ENCODE measurements around the gene GFER.
"Not testable (repeated sequence)": the region's sequence is repeated elsewhere in the genome, so short reads cannot be mapped to it uniquely, and the experiment has no call there.

Gene GFER

DNA sequence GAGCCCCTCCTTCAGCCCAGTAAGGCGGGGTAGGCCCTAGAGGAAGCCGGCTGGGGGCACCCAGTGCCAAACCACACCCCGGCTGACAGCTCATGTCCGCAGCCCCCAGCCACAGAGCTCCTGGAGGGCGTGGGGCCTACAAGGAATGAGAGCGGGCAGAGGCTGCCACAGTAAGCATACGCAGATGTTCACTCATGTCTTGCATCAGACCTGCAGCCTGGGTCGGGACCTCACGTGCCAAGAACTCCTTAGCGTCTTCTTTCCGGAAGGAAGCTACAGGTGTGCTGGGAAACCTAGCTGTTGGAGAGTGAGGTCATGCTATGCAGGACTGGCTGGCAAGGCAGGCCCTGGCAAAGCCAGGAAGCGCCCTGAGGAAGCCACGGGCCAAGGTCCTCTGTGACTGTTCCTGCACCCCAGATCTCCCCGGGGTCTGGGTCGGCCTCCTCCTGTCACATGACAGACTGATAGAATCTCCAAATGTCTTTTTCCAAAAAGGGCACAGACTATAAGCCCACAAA lies 24.1 kb downstream of the GFER start:
- DNase-seq: no peak

DNA sequence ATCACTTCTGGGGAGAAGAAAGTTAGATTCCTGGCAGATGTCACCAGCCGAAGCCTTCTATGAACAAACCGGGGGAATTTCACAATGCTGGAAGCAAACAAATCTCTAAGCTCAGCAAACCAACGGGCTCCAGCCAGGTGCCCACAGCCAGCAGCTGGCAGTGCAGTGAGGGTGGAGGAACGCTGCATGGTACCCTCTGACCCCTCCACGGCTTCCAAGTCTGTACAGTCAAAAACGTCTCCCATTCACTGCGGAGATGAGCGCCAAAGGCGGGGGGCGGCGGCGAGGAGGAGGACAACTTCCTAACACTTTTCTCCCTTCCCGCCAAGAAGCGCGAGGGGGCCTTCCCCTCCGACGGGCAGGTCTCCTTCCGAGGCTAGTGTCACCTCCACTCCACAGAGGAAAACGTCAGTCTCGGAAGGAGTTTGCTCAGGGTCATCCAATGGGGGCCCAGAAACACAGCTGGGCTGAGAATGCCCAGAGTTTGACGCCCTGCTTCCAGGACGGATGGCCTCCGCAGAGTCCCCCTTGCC lies 24.7 kb downstream of the GFER start:
- peak; percentile 34 for DNase-seq

- DNase-seq: no peak
Measured at GRCh38 chr16:2009164-2009711, 25.2 kb downstream of the GFER start.

DNA sequence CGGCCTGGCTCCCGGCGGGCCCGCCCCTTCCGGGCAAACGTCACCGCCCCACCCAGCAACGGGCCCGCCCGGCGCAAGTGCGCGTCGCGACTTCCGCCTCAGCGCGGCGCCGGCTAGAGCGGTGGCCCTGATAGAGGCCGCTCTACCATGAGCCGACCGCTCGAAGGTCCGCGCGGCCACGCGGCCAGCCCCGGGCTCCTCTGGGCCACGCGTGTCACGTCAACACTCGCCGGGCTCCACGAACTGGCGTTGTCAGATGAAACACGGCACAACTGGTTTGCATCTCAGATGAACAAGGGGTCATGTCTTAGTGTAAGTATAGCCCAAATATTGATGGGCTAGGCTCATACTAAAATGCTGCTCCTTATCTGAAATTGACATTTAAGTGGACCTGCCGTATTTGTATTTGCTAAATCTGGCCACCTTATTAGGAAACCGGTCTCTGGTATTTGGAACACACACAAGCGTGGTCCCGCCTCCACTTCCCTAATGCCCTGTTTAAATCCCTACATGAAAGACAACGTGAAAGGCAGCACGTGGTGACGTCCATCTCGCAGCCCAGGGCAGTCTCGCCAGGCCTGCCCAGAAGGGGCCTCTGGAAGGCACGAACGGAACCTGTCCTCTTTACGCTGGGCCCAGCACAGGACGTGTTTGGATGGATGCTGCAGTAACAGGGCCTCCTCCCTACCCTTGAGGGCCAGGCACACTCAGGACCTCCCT lies 26.0 kb downstream of the GFER start, which contains the start of gene ZNF598:
Gene ZNF598, minus strand, starts transcription at position 31 of the 720 bp plus-strand sequence.
- peak; percentile 80 for DNase-seq

DNA sequence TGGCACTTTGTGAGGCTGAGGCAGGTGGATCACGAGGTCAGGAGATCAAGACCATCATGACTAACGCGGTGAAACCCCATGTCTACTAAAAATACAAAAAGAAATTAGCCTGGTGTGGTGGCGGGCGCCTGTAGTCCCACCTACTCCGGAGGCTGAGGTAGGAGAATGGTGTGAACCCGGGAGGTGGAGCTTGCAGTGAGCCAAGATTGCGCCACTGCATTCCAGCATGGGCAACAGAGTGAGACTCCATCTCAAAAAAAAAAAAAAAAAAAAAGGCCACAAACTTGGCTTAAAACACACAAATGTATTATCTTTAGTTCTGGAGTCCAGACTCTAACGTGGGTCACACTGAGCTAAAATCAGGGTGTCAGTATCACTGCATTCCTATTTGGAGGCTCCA lies 27.7 kb downstream of the GFER start:
- DNase-seq: not testable (repeated sequence)

DNA sequence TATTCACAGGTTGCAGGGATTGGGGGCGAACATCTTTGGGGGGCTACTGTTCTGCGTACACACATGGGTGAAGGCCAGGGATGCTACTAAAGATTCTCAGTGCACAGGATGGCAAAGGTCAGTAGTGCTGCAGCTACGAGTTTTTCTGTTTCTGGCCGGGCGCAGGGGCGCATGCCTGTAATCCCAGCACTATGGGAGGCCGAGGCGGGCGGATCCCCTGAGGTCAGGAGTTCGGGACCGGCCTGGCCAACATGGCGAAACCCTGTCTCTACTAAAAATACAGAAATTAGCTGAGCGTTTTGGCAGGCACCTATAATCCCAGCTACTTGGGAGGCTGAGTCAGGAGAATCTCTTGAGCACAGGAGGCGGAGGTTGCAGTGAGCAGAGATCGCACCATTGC lies 29.5 kb downstream of the GFER start:
- DNase-seq: no peak

DNA sequence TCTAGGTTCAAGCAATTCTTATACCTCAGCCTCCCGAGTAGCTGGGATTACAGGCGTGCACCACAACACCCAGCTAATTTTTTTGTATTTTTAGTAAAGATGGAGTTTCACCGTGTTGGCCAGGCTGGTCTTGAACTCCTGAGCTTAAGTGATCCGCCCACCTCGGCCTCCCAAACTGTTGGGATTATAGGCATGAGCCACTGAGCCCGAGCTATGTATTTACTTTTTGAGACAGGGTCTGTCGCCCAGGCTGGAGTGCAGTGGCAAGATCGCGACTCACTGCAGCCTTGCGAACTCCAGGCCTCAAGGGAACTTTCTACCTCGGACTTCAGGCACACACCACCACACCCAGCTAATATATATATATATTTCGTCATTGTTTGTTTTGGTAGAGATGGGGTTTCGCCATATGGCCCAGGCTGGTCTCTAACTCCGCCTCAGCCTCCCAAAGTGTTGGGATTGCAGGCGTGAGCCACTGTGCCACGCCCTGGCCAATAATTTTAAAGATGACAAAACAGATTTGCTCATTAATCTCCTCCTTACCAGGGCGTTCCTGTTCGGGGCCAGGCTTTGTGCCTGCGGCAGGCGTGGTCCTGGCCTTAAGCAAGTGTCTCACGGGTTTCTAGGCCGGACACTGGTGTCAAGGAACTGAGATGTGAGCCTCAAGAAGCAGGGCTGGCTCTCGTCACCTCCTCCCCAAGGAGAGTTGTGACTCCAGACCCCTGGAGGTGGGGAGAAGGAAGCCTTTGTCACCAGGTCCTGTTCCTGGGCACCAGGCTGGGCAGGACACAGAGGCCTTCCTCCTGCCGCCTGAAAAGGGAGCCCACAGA lies 31.3 kb downstream of the GFER start:
- DNase-seq: no peak

DNA sequence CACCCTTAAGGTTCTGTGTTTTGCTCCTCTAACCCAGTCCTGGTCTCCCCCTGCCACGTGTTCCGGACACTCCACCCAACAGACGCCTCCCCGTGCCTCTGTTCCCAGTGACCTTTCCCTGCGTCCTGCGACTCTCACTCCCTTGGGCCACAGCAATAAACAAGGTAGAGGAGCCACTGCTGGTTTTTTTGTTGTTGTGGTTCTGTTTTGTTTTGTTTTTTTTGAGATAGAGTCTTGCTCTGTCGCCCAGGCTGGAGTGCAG lies 31.9 kb downstream of the GFER start:
- no peak for DNase-seq

- no peak for DNase-seq
Measured at GRCh38 chr16:2016407-2016922, 32.5 kb downstream of the GFER start.

DNA sequence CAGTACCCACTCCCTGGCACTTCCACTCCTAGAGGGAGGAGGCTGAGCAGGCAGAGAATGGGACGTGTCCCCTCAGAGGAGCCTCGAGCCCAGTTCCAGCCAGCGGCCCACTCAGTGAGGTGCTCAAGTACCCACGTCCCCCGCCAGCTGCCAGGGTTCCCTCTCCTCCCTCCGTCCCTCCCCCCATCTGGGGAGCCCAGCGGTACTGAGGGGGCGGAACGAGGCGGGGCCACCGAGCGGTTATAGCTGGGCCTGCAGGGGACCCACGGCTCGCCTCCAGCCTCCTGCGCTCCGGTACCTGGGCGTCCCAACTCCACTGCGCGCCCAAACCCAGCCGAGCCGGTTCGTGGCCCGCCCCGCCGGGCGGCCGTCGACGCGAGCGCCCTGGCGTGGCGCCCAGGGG lies 35.5 kb downstream of the GFER start, which contains the start of gene NPW:
Gene NPW, plus strand, starts transcription at position 268 of the 403 bp plus-strand sequence.
- peak; percentile 32 for DNase-seq

DNA sequence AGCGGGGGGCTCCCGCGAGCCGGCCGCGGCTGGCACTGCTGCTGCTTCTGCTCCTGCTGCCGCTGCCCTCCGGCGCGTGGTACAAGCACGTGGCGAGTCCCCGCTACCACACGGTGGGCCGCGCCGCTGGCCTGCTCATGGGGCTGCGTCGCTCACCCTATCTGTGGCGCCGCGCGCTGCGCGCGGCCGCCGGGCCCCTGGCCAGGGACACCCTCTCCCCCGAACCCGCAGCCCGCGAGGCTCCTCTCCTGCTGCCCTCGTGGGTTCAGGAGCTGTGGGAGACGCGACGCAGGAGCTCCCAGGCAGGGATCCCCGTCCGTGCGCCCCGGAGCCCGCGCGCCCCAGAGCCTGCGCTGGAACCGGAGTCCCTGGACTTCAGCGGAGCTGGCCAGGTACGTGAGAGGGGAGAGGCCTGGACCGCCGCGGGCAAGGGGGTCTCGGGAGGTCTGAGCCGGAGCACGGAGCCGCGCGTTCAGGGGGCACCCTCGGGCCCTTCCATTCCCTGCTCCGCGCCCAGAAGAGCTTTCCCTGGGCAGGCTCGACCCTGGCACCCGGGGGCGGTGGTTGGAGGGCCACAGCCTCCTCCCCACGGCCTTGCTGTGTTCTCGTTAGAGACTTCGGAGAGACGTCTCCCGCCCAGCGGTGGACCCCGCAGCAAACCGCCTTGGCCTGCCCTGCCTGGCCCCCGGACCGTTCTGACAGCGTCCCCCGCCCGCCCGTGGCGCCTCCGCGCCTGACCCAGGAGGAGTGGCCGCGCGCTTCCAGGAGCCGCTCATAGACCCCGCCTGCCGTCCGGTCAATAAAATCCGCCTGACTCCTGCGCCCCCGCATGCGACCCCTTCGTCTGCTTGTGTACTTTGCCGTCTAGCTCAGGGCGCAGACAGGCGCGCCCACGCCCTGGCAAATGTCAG lies 36.2 kb downstream of the GFER start:
- no peak for DNase-seq

DNA sequence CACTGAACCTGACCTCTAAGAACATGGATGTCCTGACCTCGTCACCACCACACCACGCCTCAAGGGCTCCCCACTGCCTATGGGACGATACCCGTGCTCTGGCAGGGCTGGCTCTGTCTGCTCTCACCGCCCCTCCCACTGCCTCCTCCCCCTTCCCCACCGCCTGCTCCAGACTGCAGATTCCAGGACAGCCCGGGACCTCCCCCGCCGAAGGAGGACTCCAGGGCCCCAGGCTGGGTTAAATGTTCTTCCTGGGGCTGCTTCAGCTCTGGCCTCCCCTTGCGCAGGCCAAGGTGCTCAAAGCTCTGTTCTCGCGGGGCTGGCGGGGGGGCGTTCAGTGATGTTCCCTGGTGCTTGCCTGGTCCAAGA lies 38.7 kb downstream of the GFER start:
- DNase-seq: peak; percentile 27

- DNase-seq: peak; percentile 95
Measured at GRCh38 chr16:2023092-2024031, 39.4 kb downstream of the GFER start.

GRCh38 chr16:2024032-2024420 lies 40.0 kb downstream of the GFER start:
- DNase-seq: no peak

- no peak for DNase-seq
Measured at GRCh38 chr16:2025251-2025650, 41.3 kb downstream of the GFER start.

DNA sequence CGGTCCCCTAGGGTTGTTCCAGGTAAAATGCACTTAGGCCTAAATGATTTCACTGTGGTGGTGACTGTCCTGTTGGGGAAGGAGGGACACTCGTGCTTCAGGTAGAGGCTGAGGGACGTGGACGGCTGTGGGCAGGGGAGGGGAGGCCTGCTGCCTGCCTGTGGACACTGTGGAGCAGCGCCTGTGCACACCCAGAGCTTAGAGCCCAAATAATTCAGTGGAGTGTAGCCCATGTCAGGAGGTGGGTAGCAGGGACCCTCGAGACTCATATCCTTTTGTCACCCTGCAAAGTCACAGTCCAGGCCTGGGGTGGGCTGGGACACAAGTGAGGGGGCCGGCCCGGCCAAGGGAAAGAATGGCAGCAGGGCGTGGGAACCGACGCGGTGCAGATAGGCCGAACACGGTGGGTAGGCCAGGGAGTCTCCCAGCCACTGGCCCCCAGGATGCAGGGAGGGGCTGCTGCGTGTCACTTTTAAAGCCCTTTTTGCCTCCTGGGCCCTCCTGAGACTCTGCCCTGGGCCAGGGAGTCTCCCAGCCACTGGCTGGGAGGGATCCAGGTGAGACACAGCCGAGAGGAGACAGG lies 42.0 kb downstream of the GFER start:
- no peak for DNase-seq

GRCh38 chr16:2026461-2027023 lies 42.5 kb downstream of the GFER start, which contains the start of gene NHERF2:
Gene NHERF2, plus strand, starts transcription at chr16:2026902. Its CDS starts 104 bp downstream, at chr16:2027006.
- DNase-seq: no peak

- no peak for DNase-seq
Measured at GRCh38 chr16:2027024-2028010, 43.3 kb downstream of the GFER start.

GRCh38 chr16:2028146-2028545 lies 44.2 kb downstream of the GFER start:
- DNase-seq: no peak
